Cerebellar cortex (tissue), 1 donor: ENCODE measurements around the gene PITPNC1.
"Not testable (repeated sequence)": the region's sequence is repeated elsewhere in the genome, so short reads cannot be mapped to it uniquely, and the experiment has no call there.

Experiments used
- DNase-seq: peaks from one replicate; pipeline ENCODE4 v3.0.0-alpha.2; 2015; ENCODE audit warnings: low spot score

PITPNC1 gene

DNA sequence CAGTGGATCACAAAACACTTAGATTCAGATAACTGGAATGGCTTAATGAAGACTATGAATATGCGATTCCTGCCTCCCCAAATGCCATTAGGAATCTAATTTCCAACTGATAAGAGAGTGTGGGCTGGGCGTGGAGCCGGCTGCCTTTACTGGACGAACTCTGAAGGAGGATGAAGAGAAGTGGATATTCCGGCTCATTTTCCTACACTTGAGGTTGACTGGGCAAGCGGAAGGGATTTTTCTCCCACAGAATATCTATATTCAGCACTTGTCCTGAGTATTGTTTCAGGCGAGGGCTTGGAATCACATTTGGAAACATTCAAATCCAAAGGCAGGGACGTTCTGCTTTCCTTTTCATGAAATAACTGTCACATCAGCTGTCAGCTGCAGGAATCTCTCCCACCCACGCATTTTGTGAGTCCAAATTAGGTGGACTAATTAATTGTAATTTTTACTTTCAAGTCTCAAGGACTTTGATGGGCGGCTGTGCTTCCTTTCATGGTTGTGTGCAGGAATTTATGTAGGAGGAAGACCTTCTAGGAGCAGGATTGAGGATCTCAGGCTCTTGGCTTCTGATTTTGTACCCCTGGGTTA lies 138.5 kb downstream of the PITPNC1 start:
- peak; percentile 34 for DNase-seq

DNA sequence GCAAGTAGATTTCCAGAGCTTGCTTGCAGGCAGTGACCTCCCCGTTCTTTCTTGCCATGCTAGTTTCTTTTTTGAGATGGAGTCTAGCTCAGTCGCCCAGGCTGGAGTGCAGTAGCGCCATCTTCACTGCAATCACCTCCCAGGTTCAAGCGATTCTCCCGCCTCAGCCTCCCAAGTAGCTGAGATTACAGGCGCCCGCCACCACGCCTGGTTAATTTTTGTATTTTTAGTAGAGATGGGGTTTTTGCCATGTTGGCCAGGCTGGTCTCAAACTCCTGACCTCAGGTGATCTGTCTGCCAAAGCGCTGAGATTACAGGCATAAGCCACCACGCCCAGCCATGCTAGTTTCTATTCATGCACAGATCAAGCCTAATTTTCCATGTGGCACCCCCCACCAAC lies 139.5 kb downstream of the PITPNC1 start:
- DNase-seq = not testable (repeated sequence)

DNA sequence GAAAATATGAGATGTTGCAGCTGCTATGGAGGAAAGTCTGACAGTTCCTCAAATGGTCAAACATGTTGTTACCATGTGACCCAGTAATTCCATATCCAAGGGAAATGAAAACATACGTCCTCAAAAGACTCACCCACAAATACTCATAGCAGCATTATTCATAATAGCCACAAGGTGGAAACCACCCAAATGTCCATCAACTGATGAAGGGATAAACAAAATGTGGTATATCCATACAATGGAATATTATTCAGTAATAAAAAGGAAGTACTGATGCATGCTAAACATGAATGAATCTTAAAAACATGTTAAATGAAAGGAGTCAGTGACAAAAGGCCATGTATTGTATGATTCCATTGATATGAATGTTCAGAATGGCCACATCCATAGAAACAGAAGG lies 140.2 kb downstream of the PITPNC1 start:
- DNase-seq = no peak

GRCh38 chr17:67518876-67519275 lies 141.8 kb downstream of the PITPNC1 start:
- no peak for DNase-seq

- no peak for DNase-seq
Measured at GRCh38 chr17:67519801-67520251, 142.7 kb downstream of the PITPNC1 start.

- DNase-seq = no peak
Measured at GRCh38 chr17:67520252-67520906, 143.3 kb downstream of the PITPNC1 start.

DNA sequence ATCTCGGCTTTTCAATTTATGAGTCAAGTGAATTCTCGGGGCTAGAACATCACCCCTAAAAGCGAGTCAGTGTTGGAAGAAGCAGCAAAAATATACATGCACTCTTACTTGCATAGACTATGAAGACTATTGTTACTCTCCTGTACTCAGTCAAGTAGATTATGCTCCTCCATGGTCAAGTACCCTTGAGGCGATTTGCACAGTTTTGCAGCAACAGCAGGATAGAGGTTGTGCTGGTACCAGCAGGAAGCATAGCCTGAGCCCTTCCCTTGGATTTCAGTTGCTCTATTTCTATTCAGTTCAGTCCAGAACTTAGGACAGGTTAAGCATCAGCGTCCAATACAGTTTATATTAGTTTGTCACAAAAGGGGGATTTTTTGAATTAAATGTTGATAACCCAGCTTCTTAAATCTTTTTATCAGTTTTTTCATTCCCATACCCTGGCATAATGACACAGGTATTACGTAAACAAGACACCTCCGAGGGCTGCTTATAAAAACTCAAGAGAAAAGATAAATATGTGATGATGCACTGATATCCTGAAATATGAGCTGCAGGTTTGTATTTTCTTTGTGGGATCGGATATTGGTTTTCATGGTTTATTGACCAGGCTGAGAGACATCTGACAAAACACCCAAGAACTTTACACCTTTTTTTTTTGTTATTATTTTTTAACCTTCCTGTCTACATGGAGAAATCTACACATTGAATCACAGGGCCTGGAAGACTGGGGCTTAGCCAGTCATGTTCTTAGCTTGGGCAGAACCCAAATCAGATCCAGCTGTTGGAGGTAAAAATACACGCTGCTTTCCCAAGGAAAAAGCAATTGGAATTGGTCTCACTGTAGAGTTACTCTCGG lies 144.1 kb downstream of the PITPNC1 start:
- no peak for DNase-seq

DNA sequence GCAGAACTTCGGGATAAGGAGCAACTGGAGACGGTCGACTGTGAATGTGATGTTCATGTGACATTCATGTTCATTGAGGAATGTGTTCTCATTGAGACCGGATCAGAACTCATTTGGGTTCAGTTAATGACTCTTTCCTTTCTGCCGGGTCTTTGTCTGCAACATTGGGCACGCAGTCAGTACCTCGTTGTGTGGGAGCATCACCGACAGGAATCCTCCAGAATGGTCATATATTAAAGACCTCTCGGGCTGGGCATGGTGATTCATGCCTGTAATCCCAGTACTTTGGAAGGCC lies 144.6 kb downstream of the PITPNC1 start:
- DNase-seq = no peak

GRCh38 chr17:67523101-67523500 lies 146.0 kb downstream of the PITPNC1 start:
- DNase-seq = peak; percentile 34

DNA sequence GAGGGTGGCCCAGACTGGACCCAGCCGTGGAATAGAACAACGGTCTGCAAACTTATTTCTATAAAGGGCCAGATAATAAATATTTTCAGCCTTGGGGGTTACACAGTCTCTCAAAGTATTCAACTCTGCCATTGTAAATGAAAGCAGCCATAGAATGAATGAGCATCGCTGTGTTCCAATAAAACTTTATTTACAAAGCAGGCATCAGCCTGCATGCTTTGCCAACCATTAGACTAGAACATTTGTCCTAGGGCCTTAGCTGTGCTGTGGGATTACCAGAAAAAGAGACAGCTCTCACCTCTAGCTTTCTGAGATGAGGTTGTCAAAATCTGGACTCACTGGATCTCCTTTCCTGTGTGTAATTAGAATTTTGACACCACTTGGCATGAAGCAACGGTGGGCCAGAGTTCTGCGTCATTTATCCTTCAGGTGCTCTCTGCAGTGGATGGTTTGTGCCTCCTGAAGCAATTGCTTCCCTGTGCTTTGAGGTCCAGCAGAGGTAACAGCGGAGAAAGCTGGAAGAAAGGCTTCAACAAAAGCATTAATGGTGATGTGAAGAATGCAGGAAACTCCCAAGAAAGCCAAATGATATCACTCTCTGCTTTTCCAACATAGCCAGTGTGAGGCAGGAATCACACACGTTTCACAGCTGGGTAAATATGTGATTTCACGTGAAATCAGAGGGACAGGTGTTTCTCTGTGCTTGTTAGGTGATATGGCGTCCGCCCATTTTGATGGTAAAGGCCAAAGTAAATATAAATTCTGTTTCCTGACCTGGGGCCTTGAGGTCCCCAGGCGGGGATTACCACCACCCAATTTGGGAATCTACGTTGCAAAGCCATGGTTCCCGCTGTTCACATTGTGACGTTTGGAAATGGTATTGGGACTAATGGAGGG lies 148.4 kb downstream of the PITPNC1 start:
- no peak for DNase-seq

DNA sequence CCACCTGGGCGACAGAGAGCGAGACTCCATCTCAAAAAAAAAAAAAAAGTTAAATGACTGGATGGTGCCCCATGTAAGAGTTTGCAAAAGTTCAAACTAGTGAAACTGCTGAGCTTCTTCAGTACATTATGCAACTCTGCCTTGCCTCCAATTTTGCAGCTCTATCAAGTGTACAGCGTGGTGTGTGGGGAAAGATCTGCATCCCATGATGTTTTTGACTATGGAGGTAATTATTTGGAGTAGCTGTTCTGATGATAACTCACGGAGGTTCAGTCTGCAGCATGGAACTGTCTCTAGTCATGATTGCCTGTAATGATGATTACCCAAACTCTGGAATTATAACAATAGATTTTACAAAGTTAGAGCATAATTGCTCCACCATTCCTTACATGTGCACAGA lies 149.6 kb downstream of the PITPNC1 start:
- no peak for DNase-seq

- peak; percentile 56 for DNase-seq
Measured at GRCh38 chr17:67528751-67529436, 151.8 kb downstream of the PITPNC1 start.

- DNase-seq = peak; percentile 70
Measured at GRCh38 chr17:67531291-67531690, 154.2 kb downstream of the PITPNC1 start.

- peak; percentile 32 for DNase-seq
Measured at GRCh38 chr17:67532326-67532871, 155.3 kb downstream of the PITPNC1 start.

- no peak for DNase-seq
Measured at GRCh38 chr17:67534941-67535340, 157.9 kb downstream of the PITPNC1 start.

GRCh38 chr17:67542219-67543114 lies 165.4 kb downstream of the PITPNC1 start:
- DNase-seq = no peak

- DNase-seq = peak; percentile 71
Measured at GRCh38 chr17:67544364-67544955, 167.4 kb downstream of the PITPNC1 start.

GRCh38 chr17:67546578-67547527 lies 169.8 kb downstream of the PITPNC1 start:
- peak; percentile 74 for DNase-seq

- no peak for DNase-seq
Measured at GRCh38 chr17:67548693-67549092, 171.6 kb downstream of the PITPNC1 start.
